Ovary (tissue), 3 donors: ENCODE results near the gene LENG8.

ENCODE experiments used
- CTCF ChIP-seq, 3 donors: fragments of 450-650 bp in 2 of 3; fragments of 200-600 bp in 1 of 3; IDR thresholded peaks; one replicate each; pipeline versions ENCODE4 v1.5.1 to v1.8.0; 2016 to 2022; ENCODE audit warnings: antibody characterized with exemption in 3 of 3, mild to moderate bottlenecking in 1 of 3
- POLR2A ChIP-seq: fragments of 450-650 bp; IDR thresholded peaks from one replicate; pipeline ENCODE4 v1.6.1; 2017; ENCODE audit warnings: antibody characterized with exemption, mild to moderate bottlenecking, moderate library complexity
- donor health status: DM: no; HTN: no; CAD: no.

- TF ChIP-seq POLR2A: no peak
- no peak for TF ChIP-seq CTCF (IDR thresholded peaks at IDR 0.05)
Observed at GRCh38 chr19:54462047-54462654, 13.2 kb downstream of the LENG8 start.
